Measurements from ENCODE around the gene CD68. TPM values are rescaled to one million over a fixed set of nuclear protein-coding genes. Genes with fewer than 3 reads are reported as not detected.

CD68 gene
- total RNA-seq, 1 donor from 2014 or later = 398 TPM

- peak; percentile 84 for ATAC-seq
- intact Hi-C loops (cut with DNase I) = no loop called here
- no peak for TF ChIP-seq CTCF (IDR thresholded peaks at IDR 0.05)
- Histone ChIP-seq H3K4me1 (peaks cover 43% of the 10 kb centered on the region), H3K4me3 (peak within 1 kb of the TSS; percentile 72), H3K36me3 (peaks cover 14% of the 10 kb centered on the region), H3K9me3 (no peaks in the 10 kb centered on the region), H3K27me3 (no peaks in the 10 kb centered on the region), H3K27ac (peak within 1 kb of the TSS; percentile 98)
- peak; percentile 99 for DNase-seq
Measured at GRCh38 chr17:7583253-7584109, 4.0 kb downstream of the CD68 start, which contains the start of gene MPDU1. Gene MPDU1, plus strand, starts transcription at chr17:7583852. Its CDS starts 11 bp downstream, at chr17:7583863.

GRCh38 chr17:7586673-7587419 is 7.4 kb downstream of the CD68 start:
- TF ChIP-seq CTCF (IDR thresholded peaks at IDR 0.05) = no peak
- Histone ChIP-seq H3K36me3 (peaks cover 24% of the 10 kb centered on the region), H3K4me1 (peaks cover 26% of the 10 kb centered on the region), H3K4me3 (no peak overlapping the region), H3K27me3 (no peaks in the 10 kb centered on the region), H3K27ac (no peak overlapping the region), H3K9me3 (no peaks in the 10 kb centered on the region)
- DNase-seq = no peak
- no peak for ATAC-seq
- intact Hi-C loops (cut with DNase I) = no loop called here

GRCh38 chr17:7587420-7588151 is 8.1 kb downstream of the CD68 start:
- DNase-seq (no peak), ATAC-seq (no peak)
- intact Hi-C loops (cut with DNase I) = no loop called here
- Histone ChIP-seq H3K4me1 (peaks cover 25% of the 10 kb centered on the region), H3K36me3 (peaks cover 31% of the 10 kb centered on the region), H3K27me3 (no peaks in the 10 kb centered on the region), H3K27ac (no peak overlapping the region), H3K9me3 (no peaks in the 10 kb centered on the region), H3K4me3 (no peak overlapping the region)
- TF ChIP-seq CTCF (IDR thresholded peaks at IDR 0.05) = no peak

GRCh38 chr17:7588553-7589203 is 9.2 kb downstream of the CD68 start:
- Histone ChIP-seq H3K27ac (no peak overlapping the region), H3K9me3 (no peaks in the 10 kb centered on the region), H3K27me3 (no peaks in the 10 kb centered on the region), H3K4me3 (peak overlapping the region; percentile 28), H3K4me1 (peaks cover 17% of the 10 kb centered on the region), H3K36me3 (peaks cover 42% of the 10 kb centered on the region)
- no peak for ATAC-seq
- intact Hi-C loops (cut with DNase I) = no loop called here
- TF ChIP-seq CTCF (IDR thresholded peaks at IDR 0.05) = no peak
- DNase-seq = no peak

GRCh38 chr17:7589204-7589868 is 9.9 kb downstream of the CD68 start:
- Histone ChIP-seq H3K36me3 (peaks cover 49% of the 10 kb centered on the region), H3K27me3 (no peaks in the 10 kb centered on the region), H3K9me3 (no peaks in the 10 kb centered on the region), H3K27ac (no peak overlapping the region), H3K4me3 (peak overlapping the region; percentile 28), H3K4me1 (peaks cover 16% of the 10 kb centered on the region)
- ATAC-seq = peak; percentile 89
- intact Hi-C loops (cut with DNase I) = no loop called here
- TF ChIP-seq CTCF (IDR thresholded peaks at IDR 0.05) = peak; percentile 89
- peak; percentile 90 for DNase-seq

Measured in upper lobe of right lung (tissue), 1 donor.